Small intestine (tissue), 7 donors: ENCODE results near the gene TMTC3. TPM values are rescaled to one million over a fixed set of nuclear protein-coding genes. Genes with fewer than 3 reads are reported as not detected.

Experiments used
- DNase-seq, 2 donors: peaks; one replicate each; pipeline versions ENCODE4 v3.0.0 to v3.0.0-alpha.2; 2013
- FAIRE-seq: peaks from 2 replicates; lab custom pipeline; 2012; peaks lifted over from hg19 to GRCh38; lab: Jason Lieb, UNC
- H3K27ac ChIP-seq, 3 donors: one replicate each; pipeline ENCODE4 v1.5.1; 2013; ENCODE audit warnings: low read length in 2 of 3, mild to moderate bottlenecking in 2 of 3, control low read depth in 1 of 3, inconsistent platforms in 1 of 3, low read depth in 1 of 3, moderate library complexity in 1 of 3
- H3K27me3 ChIP-seq, 3 donors: one replicate each; pipeline ENCODE4 v1.6.1; 2013; ENCODE audit warnings: low read length in 3 of 3, inconsistent platforms in 1 of 3; ENCODE audit not compliant: control insufficient read depth in 3 of 3, insufficient read depth in 3 of 3
- H3K36me3 ChIP-seq, 3 donors: one replicate each; pipeline ENCODE4 v1.6.1; 2013; ENCODE audit warnings: low read length in 3 of 3, inconsistent platforms in 1 of 3, low read depth in 1 of 3, mild to moderate bottlenecking in 1 of 3, moderate library complexity in 1 of 3; ENCODE audit not compliant: control insufficient read depth in 3 of 3, insufficient read depth in 2 of 3
- H3K4me1 ChIP-seq, 3 donors: one replicate each; pipeline ENCODE4 v1.6.1; 2013; ENCODE audit warnings: low read length in 2 of 3, inconsistent platforms in 1 of 3, low read depth in 1 of 3, mild to moderate bottlenecking in 1 of 3, moderate library complexity in 1 of 3; ENCODE audit not compliant: control insufficient read depth in 3 of 3, insufficient read depth in 2 of 3
- H3K4me3 ChIP-seq, 3 donors: one replicate each; pipeline ENCODE4 v1.5.1; 2013; ENCODE audit warnings: low read length in 3 of 3, control low read depth in 1 of 3, inconsistent platforms in 1 of 3, low read depth in 1 of 3, mild to moderate bottlenecking in 1 of 3, moderate library complexity in 1 of 3
- H3K9me3 ChIP-seq, 2 donors: one replicate each; pipeline ENCODE4 v1.6.1; 2013; ENCODE audit warnings: low read depth in 1 of 2, low read length in 1 of 2; ENCODE audit not compliant: control insufficient read depth in 2 of 2, insufficient read depth in 1 of 2
- WGBS, 3 donors: extraction: QIAGEN DNeasy Blood & Tissue Kit; methylation state at CpG; one replicate each; pipeline ENCODE4 v1.1.7; 2013; 5-methylcytosine and 5-hydroxymethylcytosine counted together
- polyA plus RNA-seq, 4 donors: library from polyadenylated mRNA; stranded (reverse) in 3 of 4; unstranded in 1 of 4; fragments of 200-250 nt in 3 of 4; fragments of 120-200 nt in 1 of 4; gene quantifications; one replicate each; pipeline versions ENCODE4 v1.2.1 to v1.2.3, GENCODE V29; 2013
- donor health status: healthy with polysubstance abuse.
- donor health status: control.
- donor health status: control.
- donor health status: Bipolar disorder and iron deficiency.
- donor health status: healthy.

Gene TMTC3
- polyA plus RNA-seq, 4 donors: 1.9 to 15.1 (median 3.3) TPM

GRCh38 chr12:88228720-88229119 lies 86.6 kb downstream of the TMTC3 start:
- FAIRE-seq (no peak), DNase-seq (no peak)
- no peaks in the 10 kb centered on the region for H3K27me3 ChIP-seq
- no peaks in the 10 kb centered on the region for H3K36me3 ChIP-seq
- no peak overlapping the region for H3K4me3 ChIP-seq
- 88 to 94% (median 90%) methylated on average over 4 of the region's 4 CpGs for WGBS, 3 donors
- no peak overlapping the region for H3K27ac ChIP-seq
- H3K4me1 ChIP-seq: no peaks in the 10 kb centered on the region
- no peaks in the 10 kb centered on the region for H3K9me3 ChIP-seq

GRCh38 chr12:88230271-88230670 lies 88.2 kb downstream of the TMTC3 start:
- no peaks in the 10 kb centered on the region for H3K9me3 ChIP-seq
- FAIRE-seq: no peak
- DNase-seq: no peak
- H3K27me3 ChIP-seq: no peaks in the 10 kb centered on the region
- H3K36me3 ChIP-seq: no peaks in the 10 kb centered on the region
- no peak overlapping the region for H3K27ac ChIP-seq
- 76 to 88% (median 87%) methylated on average over 2 of the region's 2 CpGs for WGBS, 3 donors
- H3K4me3 ChIP-seq: no peak overlapping the region
- no peaks in the 10 kb centered on the region for H3K4me1 ChIP-seq

GRCh38 chr12:88235183-88235833 lies 93.2 kb downstream of the TMTC3 start:
- FAIRE-seq: no peak
- H3K4me1 ChIP-seq: no peaks in the 10 kb centered on the region

GRCh38 chr12:88237954-88238353 lies 95.8 kb downstream of the TMTC3 start:
- Histone ChIP-seq H3K4me3 (no peak overlapping the region), H3K9me3 (no peaks in the 10 kb centered on the region), H3K36me3 (no peaks in the 10 kb centered on the region), H3K27ac (no peak overlapping the region), H3K27me3 (no peaks in the 10 kb centered on the region), H3K4me1 (no peaks in the 10 kb centered on the region)
- DNase-seq (no peak), FAIRE-seq (no peak)

More at GRCh38 chr12:88235183-88235833, 93.2 kb downstream of the TMTC3 start:
- no peaks in the 10 kb centered on the region for H3K27me3 ChIP-seq
- no peak for DNase-seq
- no peaks in the 10 kb centered on the region for H3K9me3 ChIP-seq
- WGBS, 3 donors: 87 to 90% (median 89%) methylated on average over 7 of the region's 7 CpGs
- H3K36me3 ChIP-seq: no peaks in the 10 kb centered on the region
- H3K27ac ChIP-seq: no peak overlapping the region
- no peak overlapping the region for H3K4me3 ChIP-seq

- H3K4me1 ChIP-seq: no peaks in the 10 kb centered on the region
- no peaks in the 10 kb centered on the region for H3K9me3 ChIP-seq
- H3K4me3 ChIP-seq: no peak overlapping the region
- FAIRE-seq: no peak
- H3K27me3 ChIP-seq: no peaks in the 10 kb centered on the region
- no peak overlapping the region for H3K27ac ChIP-seq
- no peaks in the 10 kb centered on the region for H3K36me3 ChIP-seq
- WGBS, 3 donors: 95 to 98% (median 96%) methylated on average over 1 of the region's 1 CpG
- no peak for DNase-seq
These were observed 96.3 kb downstream of the TMTC3 start for GRCh38 chr12:88238406-88238805.

GRCh38 chr12:88241862-88242570 lies 99.9 kb downstream of the TMTC3 start:
- WGBS, 3 donors: 72 to 85% (median 79%) methylated on average over 4 of the region's 4 CpGs
- Histone ChIP-seq H3K27ac (no peak overlapping the region), H3K9me3 (no peaks in the 10 kb centered on the region), H3K36me3 (no peaks in the 10 kb centered on the region), H3K27me3 (no peaks in the 10 kb centered on the region), H3K4me1 (no peaks in the 10 kb centered on the region), H3K4me3 (no peak overlapping the region)
- FAIRE-seq: no peak
- DNase-seq: no peak

GRCh38 chr12:88242571-88242925 lies 100.4 kb downstream of the TMTC3 start:
- FAIRE-seq: no peak
- 33 to 52% (median 47%) methylated on average over 1 of the region's 1 CpG for WGBS, 3 donors
- Histone ChIP-seq H3K27ac (peak overlapping the region in 1 of 3 donors; percentile 77), H3K4me3 (no peak overlapping the region), H3K4me1 (no peaks in the 10 kb centered on the region), H3K9me3 (no peaks in the 10 kb centered on the region), H3K27me3 (no peaks in the 10 kb centered on the region), H3K36me3 (no peaks in the 10 kb centered on the region)
- DNase-seq: no peak

- Histone ChIP-seq H3K4me1 (no peaks in the 10 kb centered on the region), H3K27ac (no peak overlapping the region), H3K27me3 (no peaks in the 10 kb centered on the region), H3K4me3 (no peak overlapping the region), H3K36me3 (no peaks in the 10 kb centered on the region), H3K9me3 (no peaks in the 10 kb centered on the region)
- DNase-seq (no peak), FAIRE-seq (no peak)
These were observed 100.8 kb downstream of the TMTC3 start for GRCh38 chr12:88242939-88243338.
